Measurements from ENCODE around the gene C4A.
A peak's percentile ranks its signal among the peaks of the same experiment; 100 is the strongest.
"Not testable (repeated sequence)": the region's sequence is repeated elsewhere in the genome, so short reads cannot be mapped to it uniquely, and the experiment has no call there.

C4A gene

DNA sequence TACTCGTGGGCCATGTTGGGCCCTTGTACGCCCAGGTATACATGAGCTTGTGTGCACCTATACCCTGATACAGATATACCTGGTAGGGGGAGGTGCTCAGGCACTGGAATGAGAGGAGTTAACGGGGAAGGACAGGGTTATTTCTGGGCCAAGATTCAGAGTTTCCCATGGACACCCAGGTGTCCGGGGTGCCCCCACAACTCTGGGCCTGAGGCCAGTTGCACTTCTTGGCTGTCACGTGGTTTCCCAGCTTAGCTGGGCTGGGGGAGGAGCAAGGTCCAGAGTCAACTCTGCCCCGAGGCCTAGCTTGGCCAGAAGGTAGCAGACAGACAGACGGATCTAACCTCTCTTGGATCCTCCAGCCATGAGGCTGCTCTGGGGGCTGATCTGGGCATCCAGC, at the start of gene C4A:
Gene C4A (plus strand): TSS at position 314 of the 400 bp plus-strand sequence. CDS start 51 bp downstream, at position 365.
- DNase-seq, result not testable (repeated sequence)

DNA sequence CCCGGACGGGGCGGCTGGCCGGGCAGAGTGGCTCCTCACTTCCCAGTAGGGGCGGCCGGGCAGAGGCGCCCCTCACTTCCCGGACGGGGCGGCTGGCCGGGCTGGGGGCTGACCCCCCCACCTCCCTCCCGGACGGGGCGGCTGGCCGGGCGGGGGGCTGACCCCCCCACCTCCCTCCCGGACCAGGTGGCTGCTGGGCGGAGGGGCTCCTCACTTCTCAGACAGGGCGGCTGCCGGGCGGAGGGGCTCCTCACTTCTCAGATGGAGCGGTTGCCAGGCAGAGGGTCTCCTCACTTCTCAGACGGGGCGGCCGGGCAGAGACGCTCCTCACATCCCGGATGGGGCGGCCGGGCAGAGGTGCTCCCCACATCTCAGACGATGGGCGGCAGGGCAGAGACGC, 49.7 kb upstream of the C4A start:
- DNase-seq, result not testable (repeated sequence)

DNA sequence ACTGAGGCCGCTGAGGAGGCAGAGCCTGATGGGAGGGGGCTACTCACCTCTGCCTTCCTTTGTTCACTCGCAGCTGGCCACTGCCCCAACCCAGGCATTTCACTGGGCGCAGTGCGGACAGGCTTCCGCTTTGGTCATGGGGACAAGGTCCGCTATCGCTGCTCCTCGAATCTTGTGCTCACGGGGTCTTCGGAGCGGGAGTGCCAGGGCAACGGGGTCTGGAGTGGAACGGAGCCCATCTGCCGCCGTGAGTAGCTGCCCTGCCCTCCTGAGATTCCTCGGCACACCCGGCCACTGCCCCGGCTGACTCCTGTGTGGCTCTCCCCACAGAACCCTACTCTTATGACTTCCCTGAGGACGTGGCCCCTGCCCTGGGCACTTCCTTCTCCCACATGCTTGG, 48.3 kb upstream of the C4A start:
- no peak for DNase-seq

DNA sequence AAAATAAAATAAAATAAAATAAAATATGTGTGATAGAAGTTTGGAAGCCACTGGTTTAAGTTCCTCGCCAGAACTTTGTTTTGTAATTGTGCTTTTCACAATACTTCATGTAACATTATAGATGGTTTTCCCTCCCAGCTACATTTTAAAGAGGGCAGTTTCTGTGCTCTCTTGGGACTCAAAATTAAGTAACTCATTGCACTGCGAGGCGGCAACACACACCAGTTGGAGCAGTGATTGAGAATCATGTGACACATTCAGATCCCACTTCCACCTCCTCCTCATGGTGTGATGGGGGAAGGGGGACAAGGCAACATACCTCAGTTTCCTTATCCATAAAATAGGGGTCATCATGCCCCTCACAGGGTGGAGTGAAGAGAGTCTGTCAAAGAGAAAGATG, 46.8 kb upstream of the C4A start:
- DNase-seq, result no peak

DNA sequence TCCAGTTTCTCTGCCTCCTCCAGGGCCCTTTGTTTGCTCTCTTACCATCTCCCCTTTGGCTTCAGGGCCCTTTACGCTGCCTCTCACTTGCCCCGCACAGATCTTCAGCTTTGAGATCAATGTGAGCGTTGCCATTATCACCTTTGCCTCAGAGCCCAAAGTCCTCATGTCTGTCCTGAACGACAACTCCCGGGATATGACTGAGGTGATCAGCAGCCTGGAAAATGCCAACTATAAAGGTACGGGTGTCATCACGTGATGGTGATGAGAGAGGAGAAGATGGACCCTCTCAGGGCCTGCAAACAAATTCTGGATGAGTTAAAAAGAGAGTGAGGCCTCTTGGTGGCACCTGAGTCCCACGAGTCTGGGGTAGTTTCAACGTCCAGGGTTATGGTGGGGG, 46.0 kb upstream of the C4A start:
- DNase-seq, result no peak

DNA sequence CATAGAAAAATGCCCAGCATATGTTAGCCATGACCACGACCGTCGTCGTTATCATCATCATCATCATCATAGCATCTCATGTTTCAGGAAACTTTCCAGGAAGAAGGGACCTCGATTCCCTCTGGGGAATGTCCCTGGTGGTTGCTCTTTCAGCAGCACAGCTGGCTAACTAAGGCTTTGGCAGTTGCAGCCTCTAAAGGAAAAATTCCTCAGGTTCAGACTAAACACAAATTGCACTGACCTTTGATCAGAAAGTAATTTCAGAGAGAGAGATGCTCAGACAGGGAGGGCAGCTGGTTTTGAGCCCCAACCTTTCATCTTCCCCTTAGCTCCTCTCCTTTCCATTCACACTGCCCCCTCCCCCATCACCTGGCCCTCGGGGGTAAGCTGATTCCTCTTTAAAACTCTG, 41.6 kb upstream of the C4A start:
- DNase-seq, result no peak

DNA sequence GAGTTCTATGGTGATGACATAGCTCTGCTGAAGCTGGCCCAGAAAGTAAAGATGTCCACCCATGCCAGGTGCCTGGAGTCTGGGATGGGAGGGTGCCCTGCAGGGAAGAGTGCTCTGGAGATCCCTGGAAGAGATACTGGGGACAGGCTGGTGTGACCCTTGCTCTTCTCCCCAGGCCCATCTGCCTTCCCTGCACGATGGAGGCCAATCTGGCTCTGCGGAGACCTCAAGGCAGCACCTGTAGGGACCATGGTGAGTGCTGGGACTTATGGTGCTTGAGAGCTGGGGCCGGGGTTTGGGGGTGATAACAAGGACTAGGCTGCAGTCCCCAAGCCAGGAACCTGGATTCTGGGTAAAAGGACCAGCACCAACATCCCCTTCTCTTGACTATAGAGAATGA, 38.1 kb upstream of the C4A start:
- DNase-seq, result no peak

DNA sequence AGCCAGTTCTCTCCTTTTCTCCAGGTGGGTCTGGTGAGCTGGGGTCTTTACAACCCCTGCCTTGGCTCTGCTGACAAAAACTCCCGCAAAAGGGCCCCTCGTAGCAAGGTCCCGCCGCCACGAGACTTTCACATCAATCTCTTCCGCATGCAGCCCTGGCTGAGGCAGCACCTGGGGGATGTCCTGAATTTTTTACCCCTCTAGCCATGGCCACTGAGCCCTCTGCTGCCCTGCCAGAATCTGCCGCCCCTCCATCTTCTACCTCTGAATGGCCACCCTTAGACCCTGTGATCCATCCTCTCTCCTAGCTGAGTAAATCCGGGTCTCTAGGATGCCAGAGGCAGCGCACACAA, 36.7 kb upstream of the C4A start:
- DNase-seq, result no peak

DNA sequence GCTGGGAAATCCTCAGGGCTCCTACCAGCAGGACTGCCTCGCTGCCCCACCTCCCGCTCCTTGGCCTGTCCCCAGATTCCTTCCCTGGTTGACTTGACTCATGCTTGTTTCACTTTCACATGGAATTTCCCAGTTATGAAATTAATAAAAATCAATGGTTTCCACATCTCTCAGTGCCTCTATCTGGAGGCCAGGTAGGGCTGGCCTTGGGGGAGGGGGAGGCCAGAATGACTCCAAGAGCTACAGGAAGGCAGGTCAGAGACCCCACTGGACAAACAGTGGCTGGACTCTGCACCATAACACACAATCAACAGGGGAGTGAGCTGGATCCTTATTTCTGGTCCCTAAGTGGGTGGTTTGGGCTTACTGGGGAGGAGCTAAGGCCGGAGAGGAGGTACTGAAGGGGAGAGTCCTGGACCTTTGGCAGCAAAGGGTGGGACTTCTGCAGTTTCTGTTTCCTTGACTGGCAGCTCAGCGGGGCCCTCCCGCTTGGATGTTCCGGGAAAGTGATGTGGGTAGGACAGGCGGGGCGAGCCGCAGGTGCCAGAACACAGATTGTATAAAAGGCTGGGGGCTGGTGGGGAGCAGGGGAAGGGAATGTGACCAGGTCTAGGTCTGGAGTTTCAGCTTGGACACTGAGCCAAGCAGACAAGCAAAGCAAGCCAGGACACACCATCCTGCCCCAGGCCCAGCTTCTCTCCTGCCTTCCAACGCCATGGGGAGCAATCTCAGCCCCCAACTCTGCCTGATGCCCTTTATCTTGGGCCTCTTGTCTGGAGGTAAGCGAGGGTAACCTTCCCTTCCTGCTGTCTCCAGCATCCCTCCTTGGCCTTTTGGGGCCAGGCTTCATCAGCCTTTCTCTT, 36.1 kb upstream of the C4A start, which contains the start of gene CFB:
Gene CFB (plus strand): TSS at position 589 of the 863 bp plus-strand sequence. CDS start 127 bp downstream, at position 716.
- peak; percentile 75 for DNase-seq

DNA sequence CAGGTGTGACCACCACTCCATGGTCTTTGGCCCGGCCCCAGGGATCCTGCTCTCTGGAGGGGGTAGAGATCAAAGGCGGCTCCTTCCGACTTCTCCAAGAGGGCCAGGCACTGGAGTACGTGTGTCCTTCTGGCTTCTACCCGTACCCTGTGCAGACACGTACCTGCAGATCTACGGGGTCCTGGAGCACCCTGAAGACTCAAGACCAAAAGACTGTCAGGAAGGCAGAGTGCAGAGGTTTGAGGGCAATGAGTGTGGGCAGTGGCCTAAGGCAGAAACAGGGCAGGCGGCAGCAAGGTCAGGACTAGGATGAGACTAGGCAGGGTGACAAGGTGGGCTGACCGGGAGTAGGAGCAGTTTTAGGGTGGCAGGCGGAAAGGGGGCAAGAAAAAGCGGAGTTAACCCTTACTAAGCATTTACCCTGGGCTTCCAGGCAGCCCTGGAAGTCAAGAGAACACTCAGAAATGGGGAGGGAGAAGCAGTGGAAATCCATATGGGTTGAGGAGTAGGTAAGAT, 35.4 kb upstream of the C4A start:
- DNase-seq, result no peak

DNA sequence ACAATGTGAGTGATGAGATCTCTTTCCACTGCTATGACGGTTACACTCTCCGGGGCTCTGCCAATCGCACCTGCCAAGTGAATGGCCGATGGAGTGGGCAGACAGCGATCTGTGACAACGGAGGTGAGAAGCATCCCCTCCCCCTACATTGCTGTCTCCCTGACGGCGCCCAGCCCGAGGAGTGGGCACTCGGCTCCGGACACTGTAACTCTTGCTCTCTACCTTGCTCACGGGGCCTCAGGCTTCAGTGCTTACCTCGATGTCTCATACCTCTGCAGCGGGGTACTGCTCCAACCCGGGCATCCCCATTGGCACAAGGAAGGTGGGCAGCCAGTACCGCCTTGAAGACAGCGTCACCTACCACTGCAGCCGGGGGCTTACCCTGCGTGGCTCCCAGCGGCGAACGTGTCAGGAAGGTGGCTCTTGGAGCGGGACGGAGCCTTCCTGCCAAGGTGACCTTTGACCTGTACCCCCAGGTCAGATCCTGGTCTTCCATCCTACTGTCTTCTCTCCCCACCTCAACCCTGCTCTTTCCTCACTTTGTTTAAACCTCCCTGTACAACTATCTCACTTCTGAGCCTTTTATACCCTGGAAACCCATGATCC, 34.7 kb upstream of the C4A start:
- DNase-seq, result no peak

DNA sequence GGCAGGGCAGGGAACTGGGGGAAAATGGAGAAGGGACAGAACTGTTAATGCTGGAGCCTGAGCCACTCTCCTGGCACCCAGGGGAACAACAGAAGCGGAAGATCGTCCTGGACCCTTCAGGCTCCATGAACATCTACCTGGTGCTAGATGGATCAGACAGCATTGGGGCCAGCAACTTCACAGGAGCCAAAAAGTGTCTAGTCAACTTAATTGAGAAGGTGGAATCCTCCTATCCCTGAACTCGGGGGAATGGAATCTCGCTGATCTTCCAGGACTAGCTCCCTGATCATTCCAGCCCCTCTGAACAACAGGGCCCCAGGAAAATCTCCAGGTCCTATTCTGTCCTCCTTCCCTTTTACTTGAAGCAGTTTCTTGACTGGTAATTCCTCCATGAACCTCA, 34.0 kb upstream of the C4A start:
- no peak for DNase-seq

DNA sequence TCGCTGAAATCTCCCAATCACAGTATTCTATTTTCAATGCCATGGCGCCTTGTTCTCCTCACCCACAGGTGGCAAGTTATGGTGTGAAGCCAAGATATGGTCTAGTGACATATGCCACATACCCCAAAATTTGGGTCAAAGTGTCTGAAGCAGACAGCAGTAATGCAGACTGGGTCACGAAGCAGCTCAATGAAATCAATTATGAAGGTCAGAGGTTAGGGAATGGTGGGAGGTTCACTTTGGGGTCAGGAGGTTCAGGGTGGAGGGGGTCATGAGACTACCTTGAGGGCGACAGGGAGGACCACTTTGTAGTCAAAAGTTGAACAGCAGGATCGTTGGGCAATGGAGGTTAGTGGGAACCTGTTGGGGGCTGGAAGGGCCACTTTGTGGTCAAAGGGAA, 33.6 kb upstream of the C4A start:
- no peak for DNase-seq

DNA sequence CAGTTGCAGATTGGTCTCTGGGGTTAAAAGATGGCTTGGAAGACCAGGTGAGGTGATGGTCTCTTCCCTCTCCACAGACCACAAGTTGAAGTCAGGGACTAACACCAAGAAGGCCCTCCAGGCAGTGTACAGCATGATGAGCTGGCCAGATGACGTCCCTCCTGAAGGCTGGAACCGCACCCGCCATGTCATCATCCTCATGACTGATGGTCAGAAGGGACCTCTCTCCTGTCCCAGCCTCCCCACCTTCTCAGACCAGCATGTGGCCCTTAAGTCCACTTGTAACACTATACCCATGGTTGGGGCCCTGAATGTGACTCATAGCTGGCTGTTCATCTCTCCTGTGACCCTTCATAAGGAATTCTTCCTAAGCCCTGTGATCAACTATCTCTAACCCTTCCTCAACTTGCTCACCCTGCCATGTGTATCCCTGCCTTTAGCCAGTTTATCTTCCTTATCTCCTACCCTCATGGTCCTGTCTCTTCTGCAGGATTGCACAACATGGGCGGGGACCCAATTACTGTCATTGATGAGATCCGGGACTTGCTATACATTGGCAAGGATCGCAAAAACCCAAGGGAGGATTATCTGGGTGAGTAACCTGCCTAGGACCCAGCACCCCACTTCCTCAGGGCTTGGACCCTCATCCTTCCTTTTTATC, 33.0 kb upstream of the C4A start:
- no peak for DNase-seq

DNA sequence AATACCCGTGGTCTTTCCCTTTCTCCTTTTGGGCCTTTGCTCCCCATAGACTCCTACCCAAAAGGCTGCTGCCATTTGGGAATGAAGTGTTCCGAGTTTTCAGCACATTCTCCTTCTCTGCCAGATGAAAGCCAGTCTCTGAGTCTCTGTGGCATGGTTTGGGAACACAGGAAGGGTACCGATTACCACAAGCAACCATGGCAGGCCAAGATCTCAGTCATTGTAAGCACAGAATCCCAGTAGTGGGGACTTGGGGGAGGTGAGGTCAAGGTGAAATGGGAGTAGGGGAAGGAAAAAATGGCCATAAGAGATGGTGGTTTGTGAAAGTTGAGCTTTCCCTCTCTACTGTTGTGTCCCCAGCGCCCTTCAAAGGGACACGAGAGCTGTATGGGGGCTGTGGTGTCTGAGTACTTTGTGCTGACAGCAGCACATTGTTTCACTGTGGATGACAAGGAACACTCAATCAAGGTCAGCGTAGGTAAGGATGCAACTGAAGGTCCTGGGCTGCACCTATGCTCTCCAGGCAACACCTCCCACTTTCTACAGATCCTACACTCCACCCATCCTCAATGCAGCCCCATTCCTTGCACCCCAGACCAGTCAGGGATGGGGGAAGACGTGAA, 31.8 kb upstream of the C4A start:
- DNase-seq, result no peak

DNA sequence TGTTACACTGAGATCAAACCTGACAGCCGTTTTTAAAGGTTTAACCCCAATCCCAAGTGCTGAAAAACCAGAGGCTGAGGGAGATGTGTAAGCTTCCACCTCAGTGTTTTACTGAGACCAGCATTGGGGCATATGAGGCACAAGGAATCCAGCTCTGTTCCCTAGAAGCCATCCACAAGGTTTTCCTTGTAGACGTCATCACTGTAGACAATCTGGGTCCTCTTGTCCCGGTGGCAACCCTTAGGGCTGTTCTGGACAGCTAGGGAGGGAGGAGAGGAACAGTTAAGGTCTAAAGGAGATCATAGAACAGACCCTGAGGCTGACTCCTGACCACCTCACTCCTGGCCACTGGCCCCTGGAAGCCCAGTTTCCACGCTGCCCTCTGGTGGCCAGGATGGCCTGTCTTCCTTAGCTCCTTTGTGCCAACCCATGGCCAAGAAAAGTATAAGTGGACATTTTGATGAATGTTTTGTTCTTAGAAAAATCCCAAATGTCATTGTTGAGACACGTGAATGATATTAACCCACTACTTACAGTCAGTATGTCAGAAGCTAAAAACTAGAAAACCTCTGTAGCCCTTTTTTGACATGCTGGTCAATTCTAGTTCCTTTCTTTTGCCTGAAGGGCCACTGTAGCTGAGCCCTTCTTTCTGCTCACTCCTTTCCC, 29.6 kb upstream of the C4A start:
- DNase-seq, result peak; percentile 55

DNA sequence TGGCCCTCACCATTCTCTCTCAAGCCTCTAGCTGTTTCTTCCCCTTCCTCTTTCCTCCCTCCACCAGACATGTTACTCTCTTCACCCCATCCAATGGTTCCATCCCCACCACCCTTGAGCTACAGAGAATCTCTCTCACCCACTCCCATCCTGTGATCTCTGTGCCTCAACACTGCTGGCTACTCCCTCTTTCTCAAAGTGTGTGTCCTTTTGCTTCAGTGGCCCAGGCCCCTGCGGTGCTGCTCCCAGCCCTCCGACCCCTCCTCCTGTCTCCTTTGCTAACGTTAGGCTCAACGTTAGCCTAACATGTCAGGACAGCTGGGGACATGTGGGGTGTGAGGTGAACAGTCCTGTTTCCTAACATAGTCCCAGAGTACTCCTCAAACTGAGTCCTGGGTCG, 29.0 kb upstream of the C4A start:
- DNase-seq, result no peak

DNA sequence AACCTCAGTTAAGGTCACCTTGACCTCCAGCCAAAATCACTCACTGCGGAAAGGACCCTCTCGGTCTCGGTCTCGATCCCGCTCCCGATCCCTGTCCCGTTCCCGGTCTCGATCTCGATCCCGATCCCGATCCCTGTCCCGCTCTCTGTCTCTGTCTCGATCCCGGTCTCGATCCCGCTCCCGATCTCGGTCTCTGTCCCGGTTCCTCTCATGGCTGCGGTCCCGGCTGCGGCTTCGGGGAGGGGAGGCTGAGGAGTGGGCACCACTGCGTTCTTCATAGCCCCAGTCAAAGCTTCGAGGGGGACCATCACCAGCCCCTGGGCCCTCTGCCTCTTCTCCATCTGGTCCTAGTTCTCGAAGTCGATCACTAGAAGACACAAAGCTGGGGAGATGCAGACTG, 27.3 kb upstream of the C4A start:
- DNase-seq, result no peak

DNA sequence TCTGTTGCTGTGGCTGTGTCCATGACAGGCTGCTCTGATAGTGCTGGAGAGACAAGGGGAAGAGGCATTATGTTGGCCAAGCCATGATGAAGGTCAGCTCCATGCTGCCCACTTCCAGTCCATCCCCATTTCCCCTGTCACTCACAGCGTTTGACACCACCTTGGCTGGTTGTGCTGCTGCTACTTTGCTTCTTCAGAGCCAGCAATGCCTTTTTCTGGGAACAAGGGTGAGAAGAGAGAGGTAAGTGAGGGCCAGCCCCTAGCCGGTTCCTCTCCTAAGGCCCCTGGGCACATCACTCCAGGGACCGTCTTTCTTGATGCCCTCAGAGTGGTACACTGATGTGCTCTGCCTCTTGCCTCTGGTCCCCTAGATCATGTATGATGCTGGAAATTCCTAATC, 25.1 kb upstream of the C4A start:
- no peak for DNase-seq

DNA sequence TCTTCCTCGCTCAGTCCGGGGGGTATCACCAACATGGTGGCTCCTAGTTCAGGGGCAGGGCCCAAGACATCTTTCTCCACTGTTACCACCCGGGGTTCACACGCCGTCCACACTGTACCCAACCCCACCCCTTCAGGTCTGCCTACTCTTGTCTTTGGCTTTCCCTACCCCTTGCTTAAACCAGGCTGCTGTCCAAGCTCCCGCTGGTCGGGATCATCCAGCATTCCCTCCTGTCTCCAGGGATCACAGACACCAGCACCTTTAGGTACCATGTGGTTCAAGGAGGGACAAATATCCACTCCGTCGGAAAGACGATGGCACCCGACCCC, 23.5 kb upstream of the C4A start:
- no peak for DNase-seq

DNA sequence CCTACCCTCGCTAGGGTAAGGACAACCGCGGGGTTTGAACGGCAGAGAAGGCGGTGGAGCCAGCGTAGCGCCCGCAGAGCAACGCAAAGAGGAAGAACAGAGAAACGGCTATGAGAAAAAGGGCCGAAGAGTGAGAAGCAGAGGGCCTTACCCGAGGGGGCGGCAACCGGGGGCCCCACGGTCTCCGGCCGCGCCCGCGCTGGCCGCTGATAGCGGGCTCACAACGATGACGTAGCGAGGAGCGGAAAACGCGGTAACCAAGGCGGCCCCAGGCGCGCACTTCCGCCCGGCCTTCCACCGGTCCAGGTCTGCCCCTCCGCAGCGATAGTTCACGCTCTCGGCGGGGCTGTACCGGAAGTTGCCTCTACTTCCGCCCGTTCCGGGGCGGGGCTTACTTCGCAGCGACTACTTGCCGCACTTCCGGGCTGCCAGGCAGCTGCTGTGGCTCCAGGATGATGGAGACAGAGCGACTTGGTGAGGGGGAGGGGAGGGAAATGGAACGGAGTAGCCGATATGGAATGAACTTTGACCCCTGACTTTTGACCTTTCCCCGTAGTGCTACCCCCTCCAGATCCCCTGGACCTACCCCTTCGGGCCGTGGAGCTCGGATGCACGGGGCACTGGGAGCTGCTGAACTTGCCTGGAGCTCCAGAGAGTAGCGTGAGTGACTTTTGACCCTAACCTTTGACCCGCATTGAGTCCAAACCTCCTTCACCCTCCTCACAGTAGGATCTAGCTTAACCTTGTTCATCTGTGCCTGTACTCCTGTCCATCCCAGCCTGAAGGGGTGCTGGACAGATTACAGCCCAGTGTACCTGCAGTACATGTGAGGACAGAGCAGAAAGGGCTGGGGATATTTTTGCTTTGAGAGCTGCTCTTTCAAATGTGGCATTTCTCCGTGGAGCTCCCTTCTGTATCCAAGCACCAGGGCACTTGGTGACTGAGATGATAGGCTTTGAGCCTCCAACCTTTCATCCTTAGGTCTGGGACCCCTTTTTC, 22.8 kb upstream of the C4A start, which contains the start of the genes NELFE and SKIC2:
Gene NELFE (minus strand): TSS at position 231 of the 999 bp plus-strand sequence. CDS start 525 bp downstream, outside the sequence.
Gene SKIC2 (plus strand): TSS at position 435 of the 999 bp plus-strand sequence. CDS start 18 bp downstream, at position 453.
- peak; percentile 100 for DNase-seq

Data from femur (tissue), 1 donor.